Tibial nerve (tissue), 4 donors: ENCODE results near the gene MEF2C. TPM values are rescaled to one million over a fixed set of nuclear protein-coding genes. Genes with fewer than 3 reads are reported as not detected.

Source experiments
- DNase-seq, 2 donors: peaks; one replicate each; pipeline ENCODE4 v3.0.0-alpha.2; 2019; ENCODE audit warnings: low spot score in 2 of 2
- H3K27ac ChIP-seq, 4 donors: fragments of 200-600 bp; sonication (generic) in 3 of 4; one replicate each; pipeline ENCODE4 v1.5.1; 2017 to 2019; ENCODE audit warnings: mild to moderate bottlenecking in 1 of 4
- H3K27me3 ChIP-seq, 2 donors: fragments of 200-600 bp; sonication (generic) in 1 of 2; one replicate each; pipeline versions ENCODE4 v1.5.1 to v1.6.0; 2017 to 2019
- H3K36me3 ChIP-seq, 3 donors: fragments of 200-600 bp; sonication (generic); one replicate each; pipeline ENCODE4 v1.5.1; 2018 to 2019
- H3K4me1 ChIP-seq, 4 donors: fragments of 200-600 bp; sonication (generic) in 3 of 4; one replicate each; pipeline ENCODE4 v1.5.1; 2017 to 2019
- H3K4me3 ChIP-seq, 4 donors: fragments of 200-600 bp; sonication (generic) in 3 of 4; one replicate each; pipeline ENCODE4 v1.5.1; 2017 to 2019; ENCODE audit warnings: mild to moderate bottlenecking in 1 of 4, moderate library complexity in 1 of 4
- H3K9me3 ChIP-seq, 4 donors: fragments of 200-600 bp; sonication (generic) in 3 of 4; one replicate each; pipeline ENCODE4 v1.5.1; 2017 to 2019
- EP300 ChIP-seq, 2 donors: sonication (generic); formaldehyde crosslinking; IDR thresholded peaks; one replicate each; pipeline ENCODE4 v1.6.1; 2017; ENCODE audit warnings: antibody characterized with exemption in 2 of 2, mild to moderate bottlenecking in 1 of 2
- POLR2A ChIP-seq, 2 donors: fragments of 450-650 bp; IDR thresholded peaks; one replicate each; pipeline ENCODE4 v1.6.1; 2017; ENCODE audit warnings: antibody characterized with exemption in 2 of 2, mild to moderate bottlenecking in 2 of 2, moderate library complexity in 2 of 2
- WGBS, 2 donors: methylation state at CpG; one replicate each; pipeline ENCODE4 v1.1.5; 2018; 5-methylcytosine and 5-hydroxymethylcytosine counted together
- total RNA-seq, 4 donors: library from RNA; depleted of rRNA; stranded (reverse); fragments of >200 nt; gene quantifications; one replicate each; pipeline ENCODE4 v1.1.0, GENCODE V29; 2016
- TF ChIP-seq, protein P1 (sequence below), 5 experiments: fragments of 200-600 bp in 3 of 5; fragments of 450-650 bp in 2 of 5; sonication (generic) in 3 of 5; IDR thresholded peaks; one replicate each; pipeline ENCODE4 v1.5.1; 2016 to 2019; ENCODE audit warnings: antibody characterized with exemption in 5 of 5, mild to moderate bottlenecking in 3 of 5, moderate library complexity in 2 of 5

Gene MEF2C
- total RNA-seq, 4 donors from 2014 or later = 16.5 to 40.8 (median 29.1) TPM

- Histone ChIP-seq H3K4me3 (no peak overlapping the region), H3K9me3 (no peaks in the 10 kb centered on the region), H3K27ac (no peak overlapping the region), H3K36me3 (no peaks in the 10 kb centered on the region), H3K4me1 (peaks cover 0 to 50% (median 4%) of the 10 kb centered on the region in 4 donors), H3K27me3 (peaks cover 3 to 99% of the 10 kb centered on the region in 2 donors)
- WGBS, 2 donors = 67 to 75% methylated on average over 5 of the region's 5 CpGs
- TF ChIP-seq EP300 (IDR thresholded peaks at IDR 0.05) (no peak), POLR2A (IDR thresholded peaks at IDR 0.05) (no peak)
- TF ChIP-seq, protein P1, sequence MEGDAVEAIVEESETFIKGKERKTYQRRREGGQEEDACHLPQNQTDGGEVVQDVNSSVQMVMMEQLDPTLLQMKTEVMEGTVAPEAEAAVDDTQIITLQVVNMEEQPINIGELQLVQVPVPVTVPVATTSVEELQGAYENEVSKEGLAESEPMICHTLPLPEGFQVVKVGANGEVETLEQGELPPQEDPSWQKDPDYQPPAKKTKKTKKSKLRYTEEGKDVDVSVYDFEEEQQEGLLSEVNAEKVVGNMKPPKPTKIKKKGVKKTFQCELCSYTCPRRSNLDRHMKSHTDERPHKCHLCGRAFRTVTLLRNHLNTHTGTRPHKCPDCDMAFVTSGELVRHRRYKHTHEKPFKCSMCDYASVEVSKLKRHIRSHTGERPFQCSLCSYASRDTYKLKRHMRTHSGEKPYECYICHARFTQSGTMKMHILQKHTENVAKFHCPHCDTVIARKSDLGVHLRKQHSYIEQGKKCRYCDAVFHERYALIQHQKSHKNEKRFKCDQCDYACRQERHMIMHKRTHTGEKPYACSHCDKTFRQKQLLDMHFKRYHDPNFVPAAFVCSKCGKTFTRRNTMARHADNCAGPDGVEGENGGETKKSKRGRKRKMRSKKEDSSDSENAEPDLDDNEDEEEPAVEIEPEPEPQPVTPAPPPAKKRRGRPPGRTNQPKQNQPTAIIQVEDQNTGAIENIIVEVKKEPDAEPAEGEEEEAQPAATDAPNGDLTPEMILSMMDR (IDR thresholded peaks at IDR 0.05) = no peak
- no peak for DNase-seq
These were observed 201.7 kb downstream of the MEF2C start for GRCh38 chr5:88681211-88681803.

GRCh38 chr5:88680253-88681132, 202.5 kb downstream of the MEF2C start:
- H3K4me1 ChIP-seq = peaks cover 0 to 55% (median 7%) of the 10 kb centered on the region in 4 donors
- TF ChIP-seq POLR2A (IDR thresholded peaks at IDR 0.05) (no peak), EP300 (IDR thresholded peaks at IDR 0.05) (no peak)
- TF ChIP-seq, protein P1 (IDR thresholded peaks at IDR 0.05) = peak; percentile 91 to 95 (median 92)
- no peaks in the 10 kb centered on the region for H3K9me3 ChIP-seq
- no peaks in the 10 kb centered on the region for H3K36me3 ChIP-seq
- WGBS, 2 donors = 14 to 19% methylated on average over 30 to 44 of the region's 61 CpGs
- H3K27ac ChIP-seq = peak overlapping the region in 1 of 4 donors; percentile 65
- peak overlapping the region; percentile 29 to 57 (median 48) for H3K4me3 ChIP-seq
- peaks cover 3 to 98% of the 10 kb centered on the region in 2 donors for H3K27me3 ChIP-seq
- peak in 1 of 2 donors; percentile 54 for DNase-seq

DNA sequence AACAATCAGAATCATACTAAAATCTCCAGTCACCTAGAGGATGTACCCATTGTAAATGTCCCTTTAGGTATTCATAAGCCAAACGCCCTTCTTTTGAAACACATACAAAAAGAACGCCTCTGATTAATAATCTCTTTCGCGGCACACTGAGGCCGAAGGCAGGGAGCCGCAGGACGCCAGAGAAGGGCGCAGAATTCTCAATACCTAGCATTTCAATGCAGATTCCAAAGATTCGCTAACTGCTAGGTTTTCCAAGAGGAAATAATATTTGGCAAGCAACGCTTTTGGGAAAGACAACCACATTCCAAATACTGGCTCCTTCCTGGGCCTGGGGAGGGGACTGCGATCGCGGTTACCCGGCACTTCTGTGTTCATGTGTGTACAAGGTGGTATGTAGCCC, 203.3 kb downstream of the MEF2C start:
- no peak for TF ChIP-seq POLR2A (IDR thresholded peaks at IDR 0.05)
- no peak for TF ChIP-seq EP300 (IDR thresholded peaks at IDR 0.05)
- TF ChIP-seq, protein P1 (IDR thresholded peaks at IDR 0.05) = no peak
- H3K27me3 ChIP-seq = peaks cover 0 to 98% of the 10 kb centered on the region in 2 donors
- no peaks in the 10 kb centered on the region for H3K36me3 ChIP-seq
- H3K9me3 ChIP-seq = no peaks in the 10 kb centered on the region
- H3K4me3 ChIP-seq = no peak overlapping the region
- WGBS, 2 donors = 54 to 66% methylated on average over 14 of the region's 14 CpGs
- peaks cover 0 to 55% (median 10%) of the 10 kb centered on the region in 4 donors for H3K4me1 ChIP-seq
- no peak for DNase-seq
- no peak overlapping the region for H3K27ac ChIP-seq

DNA sequence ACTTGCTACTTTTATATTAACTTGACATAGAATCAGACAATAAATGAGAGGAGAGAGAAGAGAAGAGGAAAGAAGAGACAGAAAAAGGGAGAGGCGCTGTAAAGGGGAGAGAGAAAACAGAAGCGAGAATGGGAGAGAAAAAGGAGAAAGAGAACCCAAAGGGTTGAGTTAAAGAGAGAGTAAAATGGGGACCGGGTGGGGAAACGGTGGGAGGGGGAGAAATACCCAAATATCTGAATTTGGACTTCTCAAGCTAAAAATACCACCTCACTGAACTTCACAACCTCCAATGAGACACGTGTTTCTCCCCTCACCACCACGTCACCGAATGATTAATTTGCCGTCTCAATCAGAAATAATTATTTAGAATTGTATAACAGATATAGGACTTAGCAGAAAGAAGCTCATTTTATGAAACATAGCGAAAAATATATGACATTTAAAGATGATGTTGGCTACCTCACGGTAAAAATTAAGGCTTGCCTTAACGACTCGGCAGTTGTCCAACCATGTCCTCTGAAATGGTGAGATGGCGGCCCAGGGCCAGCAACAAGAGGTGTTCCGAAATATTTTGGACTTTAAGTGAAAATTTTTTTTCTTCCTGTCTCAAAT, 204.1 kb downstream of the MEF2C start:
- TF ChIP-seq POLR2A (IDR thresholded peaks at IDR 0.05) (no peak), EP300 (IDR thresholded peaks at IDR 0.05) (no peak)
- TF ChIP-seq, protein P1 (IDR thresholded peaks at IDR 0.05) = no peak
- Histone ChIP-seq H3K27me3 (peaks cover 0 to 98% of the 10 kb centered on the region in 2 donors), H3K4me1 (peaks cover 0 to 54% (median 12%) of the 10 kb centered on the region in 4 donors), H3K9me3 (no peaks in the 10 kb centered on the region), H3K36me3 (no peaks in the 10 kb centered on the region), H3K27ac (no peak overlapping the region), H3K4me3 (no peak overlapping the region)
- WGBS, 2 donors = 46 to 53% methylated on average over 14 of the region's 14 CpGs
- DNase-seq = no peak
